Erythroblast (primary cell): ENCODE measurements around the gene PSMD8.

ENCODE experiments used
- GATA1 ChIP-seq: IDR thresholded peaks from 2 replicates; pipeline ENCODE4 v1.6.1; 2011; ENCODE audit warnings: low read depth, mild to moderate bottlenecking, control low read depth, low read length, moderate library complexity
- POLR2A ChIP-seq: IDR thresholded peaks from 2 replicates; pipeline ENCODE4 v1.6.1; 2011; ENCODE audit warnings: mild to moderate bottlenecking, low read length

DNA sequence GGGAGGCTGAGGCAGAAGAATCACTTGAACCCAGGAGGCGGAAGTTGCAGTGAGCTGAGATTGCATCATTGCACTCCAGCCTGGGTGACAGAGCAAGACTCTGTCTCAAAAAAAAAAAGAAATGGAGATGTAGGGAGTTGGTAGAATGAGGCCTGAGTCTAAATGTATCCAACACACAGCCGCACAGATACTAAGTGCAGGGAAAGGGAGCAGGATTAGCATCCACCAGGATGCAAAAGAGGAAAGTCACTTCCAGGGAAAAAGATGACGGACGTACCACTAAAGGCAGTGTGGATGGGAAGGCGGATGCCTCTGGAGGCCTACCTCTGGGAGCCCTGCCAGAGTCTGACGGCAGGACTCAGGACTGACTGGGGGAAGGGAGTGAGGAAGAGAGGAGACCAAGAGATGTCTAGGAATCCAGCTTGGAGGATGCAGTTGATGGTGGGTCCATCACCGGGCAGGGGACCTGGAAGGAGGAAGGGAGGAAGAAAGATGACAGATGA is 35.3 kb downstream of the PSMD8 start:
- TF ChIP-seq POLR2A: peak; percentile 15
- TF ChIP-seq GATA1: no peak
